Activated CD4-positive, alpha-beta T cell treated with anti-CD3 and anti-CD28 coated beads, Interleukin-2, amount 50 U/mL, for 4 hours (primary cell): ENCODE data around the gene CYP27C1.
"Not testable (repeated sequence)": the region's sequence is repeated elsewhere in the genome, so short reads cannot be mapped to it uniquely, and the experiment has no call there.

ENCODE experiments used
- DNase-seq, 2 experiments: peaks; one replicate each; pipeline ENCODE4 v3.0.0-alpha.2; 2020

Gene CYP27C1

GRCh38 chr2:127169066-127169660 is 50.9 kb downstream of the CYP27C1 start:
- no peak for DNase-seq

- no peak for DNase-seq
Measured at GRCh38 chr2:127166231-127166860, 53.8 kb downstream of the CYP27C1 start.

DNA sequence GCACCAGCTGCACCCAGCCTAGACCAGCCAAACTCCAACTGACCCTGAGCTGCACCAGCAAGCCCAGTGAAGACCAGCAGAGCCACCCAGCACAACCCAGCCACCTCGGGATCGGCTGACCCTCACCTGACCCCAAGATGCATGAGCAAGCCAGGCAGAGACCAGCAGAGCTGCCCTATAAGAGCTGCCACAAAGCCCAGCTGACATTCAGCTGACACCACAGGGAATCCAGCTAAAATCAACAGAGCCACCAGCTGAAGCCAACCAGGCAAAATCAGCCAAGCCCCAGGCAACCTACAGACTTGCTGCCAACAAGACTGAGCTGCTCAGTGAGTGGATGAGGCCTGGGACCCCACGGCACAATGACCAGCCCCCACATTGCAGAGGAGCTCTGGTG is 54.6 kb downstream of the CYP27C1 start:
- DNase-seq = no peak

DNA sequence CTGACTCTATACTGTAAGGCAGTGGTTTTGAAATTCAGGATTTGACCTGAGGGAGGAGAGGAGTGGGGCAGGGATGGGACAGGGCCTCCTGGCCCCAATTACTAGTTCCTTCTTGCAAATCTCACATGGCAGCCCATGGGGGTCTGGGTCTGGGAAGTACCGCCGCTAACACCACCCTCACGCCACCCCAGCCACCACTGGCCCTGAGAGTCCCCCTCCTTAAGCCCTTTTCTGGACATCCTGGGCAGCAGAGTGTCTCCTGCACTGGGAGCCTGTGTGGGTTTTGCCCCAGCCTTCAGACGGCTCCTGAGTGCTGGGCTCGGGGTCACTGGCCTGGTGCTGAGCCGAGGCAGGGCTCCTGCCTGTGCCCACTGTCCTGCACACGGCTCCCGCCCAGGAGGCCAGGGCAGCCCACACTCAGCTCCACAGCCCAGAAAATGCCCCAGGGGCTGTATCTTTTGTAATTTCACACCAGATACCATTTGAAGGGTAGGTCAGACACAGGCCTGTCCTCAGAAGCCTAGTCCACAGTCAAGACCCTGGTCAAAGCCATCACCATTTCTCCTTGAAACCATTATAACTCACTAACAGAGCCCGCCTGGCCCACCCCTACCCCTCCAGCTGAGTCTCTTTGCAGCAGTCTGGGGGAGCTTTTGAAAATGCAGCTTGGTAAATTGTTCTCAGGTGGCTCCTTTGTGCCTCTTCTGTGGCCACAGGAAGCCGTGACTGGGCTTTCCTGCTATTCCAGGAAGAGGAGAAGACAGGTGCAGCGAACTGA is 55.1 kb downstream of the CYP27C1 start:
- no peak for DNase-seq

GRCh38 chr2:127163921-127164320 is 56.2 kb downstream of the CYP27C1 start:
- DNase-seq = no peak

DNA sequence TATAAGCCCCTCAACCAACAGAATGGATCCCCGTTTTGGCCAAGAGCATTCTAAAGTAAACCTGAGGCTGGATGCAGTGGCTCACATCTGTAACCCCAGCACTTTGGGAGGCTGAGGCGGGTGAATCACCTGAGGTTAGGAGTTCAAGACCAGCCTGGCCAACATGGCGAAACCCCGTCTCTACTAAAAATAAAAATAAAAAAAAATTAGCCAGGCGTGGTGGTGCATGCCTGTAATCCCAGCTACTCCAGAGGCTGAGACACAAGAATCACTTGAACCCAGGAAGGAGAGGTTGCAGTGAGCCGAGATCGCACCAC is 57.1 kb downstream of the CYP27C1 start:
- not testable (repeated sequence) for DNase-seq

DNA sequence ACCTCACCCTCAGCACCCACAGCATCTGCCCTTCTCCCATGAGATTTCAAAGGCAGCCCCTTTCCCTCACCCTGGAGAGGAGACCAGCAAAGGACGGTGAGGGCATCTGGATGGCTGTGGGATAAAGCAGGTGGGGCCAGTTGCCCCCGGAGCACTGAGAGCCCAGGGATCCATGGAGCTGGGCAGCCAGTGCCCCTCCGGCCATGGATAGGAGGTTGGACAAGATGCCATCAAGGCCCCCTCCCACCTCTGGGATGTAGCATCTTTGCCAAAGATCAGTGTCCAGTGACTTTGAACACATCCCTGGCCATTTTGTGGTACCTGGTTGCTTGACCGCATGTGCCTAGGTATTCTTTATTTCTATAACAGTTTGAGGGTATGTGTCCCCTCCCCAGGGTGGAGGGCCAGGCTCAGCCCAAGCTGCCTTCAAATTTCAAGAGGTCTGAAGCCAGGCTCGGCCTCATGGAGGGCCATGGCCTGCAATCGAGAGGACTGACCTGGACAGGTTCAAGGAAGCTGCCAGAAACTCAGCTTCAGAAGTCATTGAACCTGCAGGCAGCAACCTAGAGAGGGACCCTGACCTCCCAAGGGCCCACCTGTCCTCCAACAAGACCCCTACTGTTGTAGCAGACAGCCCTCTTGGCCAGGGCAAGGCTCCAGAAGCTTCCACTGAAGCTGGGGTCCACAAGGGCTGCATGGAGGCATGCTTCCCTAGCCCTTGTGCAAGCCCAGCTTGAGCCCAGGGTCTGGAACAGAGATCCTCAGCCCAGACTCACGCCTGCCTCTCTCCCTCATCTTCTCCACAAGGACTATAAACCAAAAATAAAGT is 57.6 kb downstream of the CYP27C1 start:
- no peak for DNase-seq

GRCh38 chr2:127161176-127162136 is 58.6 kb downstream of the CYP27C1 start:
- DNase-seq = no peak

GRCh38 chr2:127160676-127161075 is 59.4 kb downstream of the CYP27C1 start:
- no peak for DNase-seq

DNA sequence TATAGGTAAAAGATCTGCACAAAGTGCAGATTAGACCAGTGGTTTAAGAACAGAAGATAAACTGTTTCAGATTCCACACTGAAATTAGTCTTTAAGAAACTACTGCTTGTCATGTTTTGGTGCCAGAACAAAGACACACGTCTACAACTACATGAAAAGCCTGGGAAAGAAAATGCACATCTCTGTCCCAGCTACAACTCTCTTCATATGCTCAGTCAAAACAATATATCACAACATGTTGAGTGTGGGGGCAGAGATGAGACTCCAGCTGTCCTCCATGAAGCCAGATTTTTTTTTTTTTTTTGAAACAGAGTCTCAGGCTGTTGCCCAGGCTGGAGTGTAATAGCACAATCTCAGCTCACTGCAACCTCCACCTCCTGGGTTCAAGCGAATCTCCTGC is 60.6 kb downstream of the CYP27C1 start:
- no peak for DNase-seq

DNA sequence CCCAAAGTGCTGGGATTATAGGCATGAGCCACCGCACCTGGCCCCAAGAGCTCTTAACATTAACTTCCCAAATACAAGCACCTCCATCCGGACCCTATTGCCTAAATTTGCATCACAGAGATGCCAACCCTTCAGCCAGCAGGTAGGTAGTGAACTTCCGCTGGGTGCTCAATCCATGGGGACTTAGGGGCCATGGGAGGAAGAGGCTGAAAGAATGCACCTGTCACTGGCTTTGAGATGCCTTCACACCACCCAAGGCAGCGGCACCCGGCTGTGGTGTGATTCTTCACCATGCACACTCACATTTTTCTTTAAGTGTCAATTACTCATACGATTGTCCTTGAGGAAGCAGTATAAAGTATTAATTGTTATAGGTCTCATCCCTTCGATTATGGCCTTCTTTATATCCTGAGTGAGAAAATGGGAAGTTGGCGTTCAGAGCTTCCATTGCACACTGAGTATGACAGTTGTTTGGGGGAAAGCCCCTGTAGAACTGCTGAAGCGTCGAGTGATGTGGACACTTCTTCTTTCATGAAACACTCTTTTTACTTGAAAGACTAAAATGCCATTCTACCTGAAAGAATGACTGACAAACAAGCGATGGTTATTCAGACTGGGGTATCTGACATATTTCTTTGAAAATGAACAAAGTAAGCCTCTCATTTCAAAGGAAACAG is 61.3 kb downstream of the CYP27C1 start:
- no peak for DNase-seq

DNA sequence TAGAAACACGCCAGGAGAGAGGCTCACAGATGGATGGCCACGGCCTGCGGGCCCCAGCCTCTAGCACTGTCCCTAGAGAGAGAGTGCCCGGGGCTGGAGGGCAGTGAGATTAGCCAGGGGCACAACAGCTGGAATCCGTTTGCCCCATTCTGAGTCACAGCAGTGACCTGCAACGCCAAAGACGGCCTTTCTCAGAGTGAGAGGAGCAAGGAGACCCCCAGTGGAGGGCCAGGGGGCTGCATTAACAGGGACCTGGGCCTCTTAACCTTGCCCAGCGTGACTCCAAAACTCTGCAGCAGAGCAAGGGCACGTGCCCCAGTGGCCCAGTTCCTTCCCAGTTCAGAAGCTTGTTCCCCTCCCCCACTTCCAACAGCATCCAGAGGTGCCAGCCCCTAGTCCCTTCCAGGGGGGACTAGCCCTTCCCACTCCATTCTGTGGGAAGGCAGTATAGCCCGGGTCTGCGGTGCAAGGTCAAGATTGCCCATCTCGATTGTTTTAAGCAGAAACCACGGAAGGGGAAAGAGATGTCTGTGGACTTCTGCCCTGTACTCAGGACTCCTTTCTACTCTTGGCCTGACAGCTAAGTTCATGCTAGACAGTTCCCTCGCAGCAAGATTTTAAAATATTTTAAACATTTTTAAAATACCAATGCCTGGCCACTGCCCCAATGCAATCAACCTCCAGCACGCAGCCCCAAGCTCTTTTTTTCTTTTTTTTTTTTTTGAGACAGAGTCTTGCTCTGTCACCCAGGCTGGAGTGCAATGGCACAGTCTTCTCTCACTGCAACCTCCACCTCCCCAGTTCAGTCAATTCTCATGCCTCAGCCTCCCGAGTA is 62.2 kb downstream of the CYP27C1 start:
- no peak for DNase-seq

- no peak for DNase-seq
Measured at GRCh38 chr2:127157114-127157513, 63.0 kb downstream of the CYP27C1 start.

- DNase-seq = no peak
Measured at GRCh38 chr2:127155947-127156346, 64.2 kb downstream of the CYP27C1 start.

- DNase-seq = no peak
Measured at GRCh38 chr2:127155028-127155581, 65.0 kb downstream of the CYP27C1 start.

DNA sequence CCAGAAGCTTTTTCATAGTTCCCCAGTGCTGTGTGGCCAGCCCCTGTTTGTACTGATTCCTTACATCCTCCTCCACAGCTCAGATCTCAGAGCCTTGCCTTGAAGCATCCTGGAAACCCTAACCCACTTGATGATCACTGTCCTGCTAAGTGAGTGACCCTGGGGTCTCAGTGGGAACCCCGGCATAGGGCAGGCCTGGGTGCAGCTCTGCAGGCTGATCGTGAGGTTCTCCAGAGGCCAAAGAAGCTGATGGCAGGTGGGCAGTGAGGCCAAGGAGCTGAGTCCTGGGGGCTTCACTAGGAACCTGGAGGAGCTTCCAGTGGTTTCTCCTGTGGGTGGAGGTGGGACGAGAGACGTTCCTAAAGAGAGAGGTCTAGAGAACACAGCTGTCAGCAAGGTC is 65.7 kb downstream of the CYP27C1 start:
- DNase-seq = no peak

- no peak for DNase-seq
Measured at GRCh38 chr2:127153691-127154158, 66.4 kb downstream of the CYP27C1 start.

GRCh38 chr2:127150996-127151395 is 69.1 kb downstream of the CYP27C1 start:
- DNase-seq = no peak

DNA sequence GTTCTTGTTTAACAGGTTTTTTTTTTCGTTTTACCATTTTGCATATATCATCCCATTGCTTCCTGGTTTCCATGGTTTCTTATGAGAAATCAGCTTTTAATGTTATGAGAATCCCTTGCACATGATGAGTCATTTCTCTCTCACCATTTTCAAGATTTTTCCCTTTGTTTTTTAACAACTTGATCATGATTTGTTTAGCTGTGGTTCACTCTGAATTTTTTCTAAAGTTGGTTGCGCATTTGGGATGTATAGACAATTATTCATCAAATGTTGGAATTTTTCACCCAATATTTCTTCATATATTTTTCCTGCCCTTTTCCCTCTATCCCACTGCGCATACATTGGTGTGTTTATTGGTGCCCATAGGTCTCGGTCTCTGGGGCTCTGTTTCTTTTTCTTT is 70.7 kb downstream of the CYP27C1 start:
- DNase-seq = no peak

- DNase-seq = no peak
Measured at GRCh38 chr2:127146820-127147502, 73.1 kb downstream of the CYP27C1 start.
